Hematopoietic multipotent progenitor cell treated with erythropoietin and hydrocortisone succinate and interleukin-3 and kit ligand, for 17 days (in vitro differentiated cells): Measurements from ENCODE around the gene PLCH1.

ENCODE experiments used
- DNase-seq: peaks from one replicate; pipeline ENCODE4 v3.0.0-alpha.2; 2015; ENCODE audit warnings: low spot score

PLCH1 gene

GRCh38 chr3:155745795-155746550 is 1.1 kb upstream of the PLCH1 start:
- no peak for DNase-seq

GRCh38 chr3:155744010-155744625 is 753 bp downstream of the PLCH1 start:
- DNase-seq, result no peak

GRCh38 chr3:155743606-155744005 is 1.3 kb downstream of the PLCH1 start:
- DNase-seq, result no peak

- no peak for DNase-seq
Observed at GRCh38 chr3:155742349-155742965, 2.4 kb downstream of the PLCH1 start.

GRCh38 chr3:155741603-155742002 is 3.3 kb downstream of the PLCH1 start:
- DNase-seq, result no peak

- DNase-seq, result no peak
Observed at GRCh38 chr3:155741101-155741500, 3.8 kb downstream of the PLCH1 start.

GRCh38 chr3:155739154-155739553 is 5.7 kb downstream of the PLCH1 start:
- no peak for DNase-seq

- DNase-seq, result no peak
Observed at GRCh38 chr3:155738580-155739076, 6.2 kb downstream of the PLCH1 start.

- no peak for DNase-seq
Observed at GRCh38 chr3:155737844-155738460, 6.9 kb downstream of the PLCH1 start.

- DNase-seq, result no peak
Observed at GRCh38 chr3:155736381-155736780, 8.5 kb downstream of the PLCH1 start.

GRCh38 chr3:155730843-155731242 is 14.0 kb downstream of the PLCH1 start:
- DNase-seq, result no peak

GRCh38 chr3:155727836-155728235 is 17.0 kb downstream of the PLCH1 start:
- no peak for DNase-seq

GRCh38 chr3:155714295-155714718 is 30.6 kb downstream of the PLCH1 start:
- no peak for DNase-seq

GRCh38 chr3:155712008-155712407 is 32.9 kb downstream of the PLCH1 start:
- no peak for DNase-seq

GRCh38 chr3:155704771-155705559 is 39.9 kb downstream of the PLCH1 start:
- no peak for DNase-seq

- DNase-seq, result no peak
Observed at GRCh38 chr3:155704061-155704460, 40.8 kb downstream of the PLCH1 start.

- no peak for DNase-seq
Observed at GRCh38 chr3:155702745-155703591, 41.9 kb downstream of the PLCH1 start.

- DNase-seq, result peak; percentile 28
Observed at GRCh38 chr3:155701882-155702465, 42.9 kb downstream of the PLCH1 start.

- no peak for DNase-seq
Observed at GRCh38 chr3:155697542-155697941, 47.3 kb downstream of the PLCH1 start.

- DNase-seq, result no peak
Observed at GRCh38 chr3:155690921-155691320, 54.0 kb downstream of the PLCH1 start.

GRCh38 chr3:155688481-155688880 is 56.4 kb downstream of the PLCH1 start:
- DNase-seq, result no peak
